Loucy (cell line): ENCODE measurements around the gene SORCS1.

Source experiments
- H2AFZ ChIP-seq: fragments of 200-600 bp; sonication (generic); 2 replicates; pipeline ENCODE4 v1.6.0; 2016; ENCODE audit warnings: antibody characterized with exemption, mild to moderate bottlenecking, low read length, moderate library complexity
- H3F3A ChIP-seq: fragments of 200-600 bp; 2 replicates; pipeline ENCODE4 v1.6.0; 2016; ENCODE audit warnings: antibody characterized with exemption, low read depth, mild to moderate bottlenecking
- H3K27me3 ChIP-seq: fragments of 200-600 bp; sonication (generic); 2 replicates; pipeline ENCODE4 v1.6.1; 2014; ENCODE audit warnings: low read length, mild to moderate bottlenecking; ENCODE audit not compliant: insufficient read depth, poor library complexity, severe bottlenecking
- H3K36me3 ChIP-seq: fragments of 200-600 bp; sonication (generic); 2 replicates; pipeline ENCODE4 v1.6.1; 2016; ENCODE audit warnings: low read length; ENCODE audit not compliant: insufficient read depth
- H3K4me1 ChIP-seq: fragments of 200-600 bp; sonication (generic); 2 replicates; pipeline ENCODE4 v1.5.1; 2014; ENCODE audit warnings: low read length, mild to moderate bottlenecking; ENCODE audit not compliant: insufficient read depth, poor library complexity, severe bottlenecking
- H3K4me2 ChIP-seq: fragments of 200-600 bp; sonication (generic); 2 replicates; pipeline ENCODE4 v1.6.0; 2014; ENCODE audit warnings: antibody characterized with exemption, low read length, low read depth, mild to moderate bottlenecking; ENCODE audit not compliant: poor library complexity, severe bottlenecking
- H3K4me3 ChIP-seq: fragments of 200-600 bp; sonication (generic); 2 replicates; pipeline ENCODE4 v1.5.1; 2014; ENCODE audit warnings: low read length, mild to moderate bottlenecking, mixed read lengths; ENCODE audit not compliant: poor library complexity, severe bottlenecking
- H3K79me2 ChIP-seq: fragments of 200-600 bp; sonication (generic); 2 replicates; pipeline ENCODE4 v1.6.1; 2014; ENCODE audit warnings: low read length; ENCODE audit not compliant: insufficient read depth
- H3K9ac ChIP-seq: fragments of 200-600 bp; sonication (generic); 2 replicates; pipeline ENCODE4 v1.6.0; 2014; ENCODE audit warnings: mild to moderate bottlenecking, low read depth, low read length, moderate library complexity; ENCODE audit not compliant: poor library complexity, severe bottlenecking
- H3K9me2 ChIP-seq: fragments of 200-600 bp; sonication (generic); replicated peaks from 2 replicates; pipeline ENCODE4 v1.6.1; 2016; ENCODE audit warnings: low read depth, low read length, mixed read lengths
- H3K9me3 ChIP-seq: fragments of 200-600 bp; sonication (generic); 2 replicates; pipeline ENCODE4 v1.6.1; 2014; ENCODE audit warnings: mild to moderate bottlenecking, antibody characterized with exemption, low read length, low read depth; ENCODE audit not compliant: insufficient read depth
- H4K20me1 ChIP-seq: fragments of 200-600 bp; sonication (generic); 2 replicates; pipeline ENCODE4 v1.6.0; 2014; ENCODE audit warnings: antibody characterized with exemption, low read length, mild to moderate bottlenecking; ENCODE audit not compliant: insufficient read depth, poor library complexity, severe bottlenecking
- CTCF ChIP-seq: fragments of 200-600 bp; sonication (generic); conservative IDR thresholded peaks from 2 replicates; pipeline ENCODE4 v1.5.1; 2014; ENCODE audit warnings: mild to moderate bottlenecking, antibody characterized with exemption, low read length
- EZH2phosphoT487 ChIP-seq: fragments of 200-600 bp; IDR thresholded peaks from 2 replicates; pipeline ENCODE4 v1.6.1; 2018; ENCODE audit warnings: antibody characterized with exemption, mild to moderate bottlenecking, moderate library complexity, borderline replicate concordance

The SORCS1 gene

GRCh38 chr10:106619346-106619745 lies 545.2 kb downstream of the SORCS1 start:
- Histone ChIP-seq H3K4me1 (no peaks in the 10 kb centered on the region), H4K20me1 (no peaks in the 10 kb centered on the region), H3K79me2 (no peaks in the 10 kb centered on the region), H3K27me3 (no peaks in the 10 kb centered on the region), H3K4me2 (no peak overlapping the region), H3K9me3 (no peaks in the 10 kb centered on the region), H3K9ac (no peak overlapping the region), H2AFZ (no peak overlapping the region), H3F3A (no peaks in the 10 kb centered on the region), H3K4me3 (no peak overlapping the region), H3K9me2 (no peaks in the 10 kb centered on the region), H3K36me3 (no peaks in the 10 kb centered on the region)
- TF ChIP-seq EZH2phosphoT487 (no peak), CTCF (no peak)

- no peak overlapping the region for H2AFZ ChIP-seq
- H3K27me3 ChIP-seq = no peaks in the 10 kb centered on the region
- TF ChIP-seq EZH2phosphoT487 = no peak
- TF ChIP-seq CTCF = no peak
These were observed 545.9 kb downstream of the SORCS1 start for GRCh38 chr10:106618646-106619045.

GRCh38 chr10:106615081-106615480 lies 549.4 kb downstream of the SORCS1 start:
- no peaks in the 10 kb centered on the region for H3K27me3 ChIP-seq
- H3K9me3 ChIP-seq = no peaks in the 10 kb centered on the region
- H3K4me3 ChIP-seq = no peak overlapping the region
- no peaks in the 10 kb centered on the region for H3K79me2 ChIP-seq
- H3K4me2 ChIP-seq = no peak overlapping the region
- no peak overlapping the region for H3K9ac ChIP-seq
- TF ChIP-seq CTCF (no peak), EZH2phosphoT487 (no peak)
- H3K9me2 ChIP-seq = no peaks in the 10 kb centered on the region
- no peaks in the 10 kb centered on the region for H3F3A ChIP-seq
- H2AFZ ChIP-seq = no peak overlapping the region
- H3K4me1 ChIP-seq = no peaks in the 10 kb centered on the region
- H3K36me3 ChIP-seq = no peaks in the 10 kb centered on the region
- H4K20me1 ChIP-seq = no peaks in the 10 kb centered on the region

More at GRCh38 chr10:106618646-106619045, 545.9 kb downstream of the SORCS1 start:
- Histone ChIP-seq H3F3A (no peaks in the 10 kb centered on the region), H3K4me1 (no peaks in the 10 kb centered on the region), H3K79me2 (no peaks in the 10 kb centered on the region), H3K36me3 (no peaks in the 10 kb centered on the region), H4K20me1 (no peaks in the 10 kb centered on the region), H3K4me2 (no peak overlapping the region), H3K9me3 (no peaks in the 10 kb centered on the region), H3K4me3 (no peak overlapping the region), H3K9me2 (no peaks in the 10 kb centered on the region), H3K9ac (no peak overlapping the region)
